H9 (cell line): ENCODE results near the gene COL23A1. TPM values are rescaled to one million over a fixed set of nuclear protein-coding genes. Genes with fewer than 3 reads are reported as not detected.

ENCODE experiments used
- DNase-seq: peaks from one replicate; pipeline ENCODE4 v3.0.0-alpha.2; 2017
- H2AFZ ChIP-seq: one replicate; pipeline ENCODE4 v1.6.1; 2013; ENCODE audit warnings: mild to moderate bottlenecking, low read length, control low read depth, moderate library complexity
- H2AK5ac ChIP-seq: 2 replicates; pipeline ENCODE4 v1.6.1; 2013; ENCODE audit warnings: low read length, control low read depth, mixed read lengths; ENCODE audit not compliant: insufficient read length
- H2BK120ac ChIP-seq: one replicate; pipeline ENCODE4 v1.6.1; 2013; ENCODE audit warnings: low read depth, mild to moderate bottlenecking, low read length, control low read depth, inconsistent platforms; ENCODE audit not compliant: poor library complexity, severe bottlenecking
- H2BK12ac ChIP-seq: 2 replicates; pipeline ENCODE4 v1.6.1; 2013; ENCODE audit warnings: low read length, control low read depth, mixed read lengths, low read depth; ENCODE audit not compliant: insufficient read length
- H2BK15ac ChIP-seq: 2 replicates; pipeline ENCODE4 v1.6.1; 2013; ENCODE audit warnings: low read depth, low read length, control low read depth
- H2BK20ac ChIP-seq: one replicate; pipeline ENCODE4 v1.6.1; 2013; ENCODE audit warnings: low read depth, mild to moderate bottlenecking, low read length, control low read depth, inconsistent platforms; ENCODE audit not compliant: poor library complexity, severe bottlenecking
- H2BK5ac ChIP-seq: 2 replicates; pipeline ENCODE4 v1.6.1; 2013; ENCODE audit warnings: low read length, control low read depth, mixed read lengths; ENCODE audit not compliant: insufficient read length
- H3K14ac ChIP-seq: 2 replicates; pipeline ENCODE4 v1.6.1; 2013; ENCODE audit warnings: low read length, control low read depth; ENCODE audit not compliant: insufficient read depth
- H3K18ac ChIP-seq: 2 replicates; pipeline ENCODE4 v1.6.1; 2013; ENCODE audit warnings: low read depth, mild to moderate bottlenecking, mixed read lengths, low read length, control low read depth; ENCODE audit not compliant: insufficient read length
- H3K23ac ChIP-seq: 2 replicates; pipeline ENCODE4 v1.6.1; 2013; ENCODE audit warnings: low read length, control low read depth, mixed read lengths, low read depth; ENCODE audit not compliant: insufficient read length
- H3K23me2 ChIP-seq: 2 replicates; pipeline ENCODE4 v1.6.1; 2013; ENCODE audit warnings: low read depth, mild to moderate bottlenecking, mixed read lengths, low read length, control low read depth; ENCODE audit not compliant: insufficient read length, poor library complexity, severe bottlenecking
- H3K27ac ChIP-seq: 2 replicates; pipeline ENCODE4 v1.5.1; 2013; ENCODE audit warnings: low read length, control low read depth, mixed read lengths, low read depth; ENCODE audit not compliant: insufficient read length
- H3K27me3 ChIP-seq: 2 replicates; pipeline ENCODE4 v1.6.1; 2013; ENCODE audit warnings: low read length, control low read depth, inconsistent platforms; ENCODE audit not compliant: insufficient read depth
- H3K4ac ChIP-seq: 2 replicates; pipeline ENCODE4 v1.6.1; 2013; ENCODE audit warnings: low read depth, mild to moderate bottlenecking, control low read depth, inconsistent platforms, low read length, moderate library complexity
- H3K4me1 ChIP-seq: 2 replicates; pipeline ENCODE4 v1.6.1; 2013; ENCODE audit warnings: low read length, control low read depth, inconsistent platforms; ENCODE audit not compliant: insufficient read depth
- H3K4me2 ChIP-seq: 2 replicates; pipeline ENCODE4 v1.6.1; 2013; ENCODE audit warnings: low read length, control low read depth, mixed read lengths; ENCODE audit not compliant: insufficient read length, insufficient read depth
- H3K56ac ChIP-seq: 2 replicates; pipeline ENCODE4 v1.6.1; 2013; ENCODE audit warnings: low read depth, mild to moderate bottlenecking, mixed read lengths, low read length, control low read depth; ENCODE audit not compliant: insufficient read length
- H3K79me1 ChIP-seq: 2 replicates; pipeline ENCODE4 v1.6.1; 2013; ENCODE audit warnings: low read depth, mild to moderate bottlenecking, moderate library complexity, low read length, control low read depth, inconsistent platforms; ENCODE audit not compliant: insufficient read depth, poor library complexity, severe bottlenecking
- H3K79me2 ChIP-seq: 2 replicates; pipeline ENCODE4 v1.6.1; 2013; ENCODE audit warnings: low read length, control low read depth, inconsistent platforms; ENCODE audit not compliant: insufficient read depth
- H3K9ac ChIP-seq: 2 replicates; pipeline ENCODE4 v1.6.1; 2013; ENCODE audit warnings: low read length, control low read depth, mixed read lengths; ENCODE audit not compliant: insufficient read length; ENCODE audit errors: extremely low read depth
- H3K9me3 ChIP-seq: one replicate; pipeline ENCODE4 v1.6.1; 2013; ENCODE audit warnings: low read depth, low read length, inconsistent platforms; ENCODE audit not compliant: control insufficient read depth
- H3T11ph ChIP-seq: one replicate; pipeline ENCODE4 v1.6.1; 2013; ENCODE audit warnings: mild to moderate bottlenecking, low read length, control low read depth, inconsistent platforms
- H4K20me1 ChIP-seq: one replicate; pipeline ENCODE4 v1.6.1; 2013; ENCODE audit not compliant: control insufficient read depth, insufficient read length, insufficient read depth
- H4K5ac ChIP-seq: 2 replicates; pipeline ENCODE4 v1.6.1; 2013; ENCODE audit warnings: low read depth, mild to moderate bottlenecking, mixed read lengths, low read length, control low read depth; ENCODE audit not compliant: insufficient read length
- H4K8ac ChIP-seq: replicated peaks from 2 replicates; pipeline ENCODE4 v1.6.1; 2013; ENCODE audit warnings: low read length, control low read depth, mixed read lengths, low read depth; ENCODE audit not compliant: insufficient read length
- H4K91ac ChIP-seq: 2 replicates; pipeline ENCODE4 v1.6.1; 2013; ENCODE audit warnings: low read depth, mild to moderate bottlenecking, moderate library complexity, mixed read lengths, low read length, control low read depth; ENCODE audit not compliant: insufficient read length
- H3K27ac Mint-ChIP-seq, 3 experiments: 2 replicates in 2 of 3; 3 replicates in 1 of 3; pipeline ENCODE4 v1.8.0; 2020 to 2021; ENCODE audit warnings: mixed read lengths in 3 of 3, mild to moderate bottlenecking in 1 of 3, moderate library complexity in 1 of 3
- H3K27me3 Mint-ChIP-seq: 2 replicates; pipeline ENCODE4 v1.8.0; 2021; ENCODE audit warnings: low read depth, mild to moderate bottlenecking, moderate library complexity, mixed read lengths
- H3K36me3 Mint-ChIP-seq, 3 experiments: 2 replicates in 2 of 3; 3 replicates in 1 of 3; pipeline ENCODE4 v1.8.0; 2020 to 2021; ENCODE audit warnings: low read depth in 3 of 3, mixed read lengths in 3 of 3; ENCODE audit not compliant: insufficient read depth in 1 of 3
- H3K4me1 Mint-ChIP-seq, 2 experiments: 2 replicates each; pipeline ENCODE4 v1.8.0; 2020; ENCODE audit warnings: mixed read lengths in 2 of 2
- H3K4me3 Mint-ChIP-seq, 2 experiments: 2 replicates in 1 of 2; 3 replicates in 1 of 2; pipeline ENCODE4 v1.8.0; 2020 to 2021; ENCODE audit warnings: mild to moderate bottlenecking in 2 of 2, mixed read lengths in 2 of 2, moderate library complexity in 1 of 2
- H3K9me3 Mint-ChIP-seq, 2 experiments: 2 replicates in 1 of 2; 3 replicates in 1 of 2; pipeline ENCODE4 v1.8.0; 2020; ENCODE audit warnings: mild to moderate bottlenecking in 2 of 2, mixed read lengths in 2 of 2, moderate library complexity in 1 of 2
- CTCF ChIP-seq: fragments of 200-600 bp; sonication (generic); conservative IDR thresholded peaks from 3 replicates; pipeline ENCODE4 v1.8.0; 2021; ENCODE audit warnings: antibody characterized with exemption, mild to moderate bottlenecking
- WGBS: extraction: QIAGEN DNeasy Blood & Tissue Kit; methylation state at CpG from one replicate; pipeline ENCODE4 v1.1.7; 2013; ENCODE audit warnings: missing lambda C conversion rate, low lambda C conversion rate, mixed read lengths; ENCODE audit not compliant: insufficient read length; ENCODE audit errors: extremely low coverage; 5-methylcytosine and 5-hydroxymethylcytosine counted together
- total RNA-seq: library from RNA; stranded (reverse); gene quantifications from 2 replicates; pipeline ENCODE4 v1.2.1, GENCODE V29; 2021

Gene COL23A1
- total RNA-seq, 1 experiment from 2014 or later, result 2.6 TPM

DNA sequence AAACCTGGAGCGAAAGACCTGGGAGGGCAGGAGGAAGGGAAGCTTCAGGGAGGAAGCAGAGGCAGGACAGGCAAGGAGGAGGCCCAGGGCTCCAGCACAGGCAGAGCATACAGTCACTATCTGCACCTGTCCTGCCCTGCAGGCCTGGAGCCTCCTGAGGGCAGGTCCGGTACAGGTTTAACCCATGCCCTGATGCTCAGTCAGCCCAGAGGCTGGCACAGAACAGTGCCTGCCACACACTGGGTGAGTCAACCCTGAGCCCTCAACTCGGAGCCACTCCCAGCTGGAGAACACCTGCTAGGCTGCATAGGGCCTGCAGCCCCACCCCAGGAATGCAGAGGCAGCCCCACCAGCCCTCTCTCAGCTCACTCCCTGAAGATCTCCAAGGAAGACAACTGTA, 196.1 kb downstream of the COL23A1 start:
- Histone ChIP-seq H3K27me3 (no peaks in the 10 kb centered on the region), H2BK5ac (no peak overlapping the region), H3K4ac (no peak overlapping the region), H3K79me1 (no peaks in the 10 kb centered on the region), H4K20me1 (no peaks in the 10 kb centered on the region), H3K27ac (no peak overlapping the region), H3K79me2 (no peaks in the 10 kb centered on the region), H4K91ac (no peak overlapping the region), H3K23me2 (no peaks in the 10 kb centered on the region), H3T11ph (no peak overlapping the region), H3K56ac (no peak overlapping the region), H2BK120ac (no peak overlapping the region), H2AFZ (no peak overlapping the region), H3K9ac (no peak overlapping the region), H2BK12ac (no peak overlapping the region), H2BK15ac (no peak overlapping the region), H3K4me1 (no peaks in the 10 kb centered on the region; the same call in 1 of the 2 replicates), H4K5ac (no peak overlapping the region), H3K9me3 (no peaks in the 10 kb centered on the region), H4K8ac (no peak overlapping the region), H3K14ac (no peak overlapping the region), H3K4me2 (no peak overlapping the region), H2BK20ac (no peak overlapping the region), H3K18ac (no peak overlapping the region), H3K23ac (no peak overlapping the region), H2AK5ac (no peak overlapping the region)
- H3K27me3 Mint-ChIP-seq, result no peaks in the 10 kb centered on the region; the same call in none of the 2 replicates
- no peak for TF ChIP-seq CTCF
- no peaks in the 10 kb centered on the region for H3K36me3 Mint-ChIP-seq
- H3K4me3 Mint-ChIP-seq, result no peak overlapping the region
- no peak for DNase-seq
- H3K9me3 Mint-ChIP-seq, result no peaks in the 10 kb centered on the region; a peak in 1 of 5 replicates
- WGBS, result no CpG with 5 or more reads among the region's 3 CpGs
- peaks cover 12 to 42% of the 10 kb centered on the region in 2 experiments for H3K4me1 Mint-ChIP-seq
- no peak overlapping the region for H3K27ac Mint-ChIP-seq
